Measurements from ENCODE around the gene JMJD8. TPM values are rescaled to one million over a fixed set of nuclear protein-coding genes. Genes with fewer than 3 reads are reported as not detected.

JMJD8 gene
- total RNA-seq, 4 donors from 2014 or later, result 22.8 to 81.8 (median 41.0) TPM

DNA sequence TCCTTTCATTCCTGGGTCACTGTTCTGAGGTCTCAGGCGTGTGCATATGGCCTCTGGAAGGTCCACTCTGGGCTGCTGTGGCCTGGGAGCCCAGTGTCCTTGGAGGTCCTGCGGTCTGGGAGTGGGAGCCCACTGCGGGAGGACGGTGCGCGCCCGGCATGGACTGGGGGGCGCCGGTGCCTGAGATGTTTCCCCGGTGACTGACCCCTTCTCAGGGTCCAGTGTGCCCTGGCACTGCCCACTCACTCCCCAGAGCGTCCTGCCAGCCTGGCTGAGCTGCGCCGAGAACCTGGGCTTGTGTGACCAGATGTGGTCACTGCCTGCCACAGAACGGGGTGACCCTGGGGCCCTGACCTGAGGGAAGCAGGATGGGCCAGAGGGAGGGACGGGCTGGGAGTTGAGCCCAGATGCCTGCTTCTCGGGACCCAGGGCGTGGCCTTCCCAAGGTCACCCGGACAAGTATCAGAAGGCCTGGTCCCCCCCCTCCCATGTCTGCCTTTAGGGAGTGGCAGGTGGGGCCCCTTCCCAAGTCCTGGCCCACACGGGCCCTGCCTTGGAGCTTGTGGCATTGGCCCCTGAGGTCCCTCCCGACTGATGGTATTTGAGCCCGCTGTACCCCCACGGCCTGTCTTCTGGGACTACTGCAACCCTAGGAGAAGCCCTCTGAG is 9.8 kb downstream of the JMJD8 start:
- H3K4me3 ChIP-seq, result no peak overlapping the region
- H3K27me3 ChIP-seq, result no peaks in the 10 kb centered on the region
- peaks cover 0 to 44% of the 10 kb centered on the region in 2 donors for H3K36me3 ChIP-seq
- intact Hi-C loops (cut with DNase I; ENCODE audit: low total_unique reads), result no loop called here
- H3K9me3 ChIP-seq, result no peaks in the 10 kb centered on the region
- H3K4me1 ChIP-seq, result peaks cover 0 to 7% of the 10 kb centered on the region in 2 donors
- H3K27ac ChIP-seq, result no peak overlapping the region
- in situ Hi-C loops (cut with MboI; ENCODE audit: low sequenced_read_pairs in 4 of 4), result no loop called here
- no peak for DNase-seq
- no peak for TF ChIP-seq POLR2A (IDR thresholded peaks at IDR 0.05)
- TF ChIP-seq, protein P1, sequence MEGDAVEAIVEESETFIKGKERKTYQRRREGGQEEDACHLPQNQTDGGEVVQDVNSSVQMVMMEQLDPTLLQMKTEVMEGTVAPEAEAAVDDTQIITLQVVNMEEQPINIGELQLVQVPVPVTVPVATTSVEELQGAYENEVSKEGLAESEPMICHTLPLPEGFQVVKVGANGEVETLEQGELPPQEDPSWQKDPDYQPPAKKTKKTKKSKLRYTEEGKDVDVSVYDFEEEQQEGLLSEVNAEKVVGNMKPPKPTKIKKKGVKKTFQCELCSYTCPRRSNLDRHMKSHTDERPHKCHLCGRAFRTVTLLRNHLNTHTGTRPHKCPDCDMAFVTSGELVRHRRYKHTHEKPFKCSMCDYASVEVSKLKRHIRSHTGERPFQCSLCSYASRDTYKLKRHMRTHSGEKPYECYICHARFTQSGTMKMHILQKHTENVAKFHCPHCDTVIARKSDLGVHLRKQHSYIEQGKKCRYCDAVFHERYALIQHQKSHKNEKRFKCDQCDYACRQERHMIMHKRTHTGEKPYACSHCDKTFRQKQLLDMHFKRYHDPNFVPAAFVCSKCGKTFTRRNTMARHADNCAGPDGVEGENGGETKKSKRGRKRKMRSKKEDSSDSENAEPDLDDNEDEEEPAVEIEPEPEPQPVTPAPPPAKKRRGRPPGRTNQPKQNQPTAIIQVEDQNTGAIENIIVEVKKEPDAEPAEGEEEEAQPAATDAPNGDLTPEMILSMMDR (IDR thresholded peaks at IDR 0.05 in 4 of 5, conservative IDR thresholded peaks at IDR 0.05 in 1 of 5), result no peak
- ATAC-seq, result no peak

DNA sequence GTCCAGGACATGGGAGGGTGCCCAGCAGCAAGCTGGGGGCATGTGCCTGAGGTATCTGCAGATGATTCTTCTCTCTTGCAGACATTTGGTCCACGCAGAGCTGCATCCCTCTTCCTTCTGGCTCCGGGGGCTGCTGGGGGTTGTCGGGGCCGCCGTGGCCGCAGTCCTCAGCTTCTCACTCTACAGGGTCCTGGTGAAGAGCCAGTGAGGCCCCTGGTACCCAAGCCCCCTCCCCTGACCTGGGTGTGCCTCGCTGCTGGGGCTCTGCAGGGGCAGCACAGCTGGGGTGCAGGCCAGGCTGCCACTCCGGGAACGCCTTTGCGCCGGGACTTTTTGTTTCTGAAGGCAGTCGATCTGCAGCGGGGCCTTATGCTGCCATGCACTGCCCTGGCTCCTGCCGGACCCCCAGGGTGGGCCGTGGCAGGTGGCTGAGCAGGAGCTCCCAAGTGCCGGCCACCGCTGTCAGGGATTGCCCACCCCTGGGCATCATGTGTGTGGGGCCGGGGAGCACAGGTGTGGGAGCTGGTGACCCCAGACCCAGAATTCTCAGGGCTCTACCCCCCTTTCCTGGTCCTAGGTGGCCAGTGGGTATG is 10.6 kb downstream of the JMJD8 start:
- DNase-seq (no peak), ATAC-seq (no peak)
- Histone ChIP-seq H3K4me3 (no peak overlapping the region), H3K27ac (no peak overlapping the region), H3K9me3 (no peaks in the 10 kb centered on the region), H3K4me1 (peaks cover 7 to 11% of the 10 kb centered on the region in 2 donors), H3K27me3 (no peaks in the 10 kb centered on the region), H3K36me3 (peaks cover 0 to 46% of the 10 kb centered on the region in 2 donors)
- no peak for TF ChIP-seq POLR2A (IDR thresholded peaks at IDR 0.05)
- TF ChIP-seq, protein P1 (IDR thresholded peaks at IDR 0.05 in 4 of 5, conservative IDR thresholded peaks at IDR 0.05 in 1 of 5), result no peak
- in situ Hi-C loops (cut with MboI; ENCODE audit: low sequenced_read_pairs in 4 of 4), result no loop called here
- intact Hi-C loops (cut with DNase I; ENCODE audit: low total_unique reads), result no loop called here

DNA sequence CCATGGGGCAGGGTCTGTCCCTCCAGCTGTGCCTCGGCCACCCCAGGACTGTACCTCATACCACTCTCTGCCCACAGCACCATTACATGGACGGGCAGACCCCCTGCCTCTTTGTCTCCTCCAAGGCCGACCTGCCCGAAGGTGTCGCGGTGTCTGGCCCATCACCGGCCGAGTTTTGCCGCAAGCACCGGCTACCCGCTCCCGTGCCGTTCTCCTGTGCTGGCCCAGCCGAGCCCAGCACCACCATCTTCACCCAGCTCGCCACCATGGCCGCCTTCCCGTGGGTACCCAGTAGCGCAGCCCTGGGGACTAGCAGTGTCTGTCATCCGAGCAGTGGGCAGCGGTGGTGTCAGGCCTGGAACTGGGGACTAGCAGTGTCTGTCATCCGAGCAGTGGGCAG is 11.3 kb downstream of the JMJD8 start:
- Histone ChIP-seq H3K27me3 (no peaks in the 10 kb centered on the region), H3K27ac (no peak overlapping the region), H3K4me1 (peaks cover 7 to 13% of the 10 kb centered on the region in 2 donors), H3K9me3 (no peaks in the 10 kb centered on the region), H3K4me3 (no peak overlapping the region), H3K36me3 (peaks cover 0 to 46% of the 10 kb centered on the region in 2 donors)
- ATAC-seq (no peak), DNase-seq (no peak)
- intact Hi-C loops (cut with DNase I; ENCODE audit: low total_unique reads), result no loop called here
- in situ Hi-C loops (cut with MboI; ENCODE audit: low sequenced_read_pairs in 4 of 4), result no loop called here
- TF ChIP-seq POLR2A (IDR thresholded peaks at IDR 0.05), result no peak
- TF ChIP-seq, protein P1 (IDR thresholded peaks at IDR 0.05 in 4 of 5, conservative IDR thresholded peaks at IDR 0.05 in 1 of 5), result no peak

DNA sequence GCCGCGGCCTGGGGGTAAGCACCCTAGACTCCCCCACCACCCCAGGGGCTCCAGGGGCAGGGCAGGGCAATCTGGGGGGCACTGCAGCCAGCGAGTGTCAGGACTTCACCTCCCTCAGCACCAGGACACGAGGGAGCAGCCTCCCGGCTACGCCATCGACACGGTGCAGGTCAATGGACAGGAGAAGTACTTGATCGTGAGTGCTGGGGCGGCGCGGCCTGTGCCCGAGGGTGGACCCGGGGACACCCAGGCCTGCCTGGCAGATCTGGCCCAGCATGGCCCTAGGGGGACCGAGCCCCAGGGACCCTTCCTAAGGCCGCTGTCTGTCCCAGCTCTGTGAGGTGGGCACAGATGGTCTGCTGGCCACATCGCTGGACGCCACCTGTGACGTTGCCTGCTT is 11.8 kb downstream of the JMJD8 start:
- Histone ChIP-seq H3K36me3 (peaks cover 0 to 46% of the 10 kb centered on the region in 2 donors), H3K4me1 (peaks cover 7 to 16% of the 10 kb centered on the region in 2 donors), H3K9me3 (no peaks in the 10 kb centered on the region), H3K27me3 (no peaks in the 10 kb centered on the region), H3K27ac (no peak overlapping the region), H3K4me3 (no peak overlapping the region)
- ATAC-seq, result no peak
- no peak for TF ChIP-seq POLR2A (IDR thresholded peaks at IDR 0.05)
- TF ChIP-seq, protein P1 (IDR thresholded peaks at IDR 0.05 in 4 of 5, conservative IDR thresholded peaks at IDR 0.05 in 1 of 5), result no peak
- no peak for DNase-seq
- in situ Hi-C loops (cut with MboI; ENCODE audit: low sequenced_read_pairs in 4 of 4) (no loop called here), intact Hi-C loops (cut with DNase I; ENCODE audit: low total_unique reads) (no loop called here)
